Astrocyte (in vitro differentiated cells and primary cell): ENCODE data around the gene CBFB.

Experiments used
- CTCF ChIP-seq: IDR thresholded peaks from 2 replicates; pipeline ENCODE4 v1.5.1; 2011; ENCODE audit warnings: low read depth, mild to moderate bottlenecking, inconsistent platforms, low read length, moderate library complexity; ENCODE audit not compliant: insufficient read depth
- EZH2 ChIP-seq: IDR thresholded peaks from 2 replicates; pipeline ENCODE4 v1.6.1; 2012; ENCODE audit warnings: mild to moderate bottlenecking, low read length, inconsistent platforms; ENCODE audit not compliant: insufficient read depth

DNA sequence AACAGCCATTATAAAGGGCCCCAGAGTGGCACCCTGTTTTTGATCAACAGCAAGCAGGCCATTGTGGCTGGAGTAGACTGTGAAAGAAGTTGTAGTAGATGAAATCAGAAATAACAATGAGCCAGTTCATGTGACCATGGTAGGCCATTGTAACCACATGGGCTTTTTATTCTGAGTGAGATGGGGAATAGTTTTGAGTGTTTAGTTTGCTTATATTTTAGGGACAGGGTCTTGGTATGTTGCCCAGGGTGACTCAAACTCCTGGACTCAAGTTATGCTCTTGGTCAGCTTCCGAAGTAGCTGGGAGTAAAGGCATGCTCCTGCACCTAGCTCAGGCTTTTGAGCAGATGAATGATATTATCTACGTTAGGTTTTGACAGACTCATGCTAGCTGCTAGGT lies 12.0 kb downstream of the CBFB start:
- TF ChIP-seq CTCF (no peak), EZH2 (no peak)
